Measurements from ENCODE around the gene NRXN3. TPM values are rescaled to one million over a fixed set of nuclear protein-coding genes. Genes with fewer than 3 reads are reported as not detected.

Gene NRXN3
- total and polyA plus RNA-seq, 8 donors = 0.53 to 2.5 (median 1.5) TPM

- H3K4me3 ChIP-seq = no peak overlapping the region
- FAIRE-seq (no peak), DNase-seq (no peak), ATAC-seq (no peak)
- H3K27ac ChIP-seq = no peak overlapping the region
- no peaks in the 10 kb centered on the region for H3K9me3 ChIP-seq
- no peaks in the 10 kb centered on the region for H3K27me3 ChIP-seq
- intact Hi-C loops (cut with DNase I) = no loop called here
- no peaks in the 10 kb centered on the region for H3K36me3 ChIP-seq
- no peak for TF ChIP-seq CTCF (IDR thresholded peaks at IDR 0.05)
- H3K4me1 ChIP-seq = peaks cover 10 to 16% (median 13%) of the 10 kb centered on the region in 3 donors
Observed at GRCh38 chr14:79285263-79285662, 1115.1 kb downstream of the NRXN3 start.

- Histone ChIP-seq H3K9me3 (no peaks in the 10 kb centered on the region), H3K27me3 (no peaks in the 10 kb centered on the region), H3K36me3 (no peaks in the 10 kb centered on the region), H3K27ac (no peak overlapping the region), H3K4me1 (peaks cover 0 to 9% (median 0%) of the 10 kb centered on the region in 3 donors), H3K4me3 (no peak overlapping the region)
- FAIRE-seq = no peak
- no peak for ATAC-seq
- DNase-seq = no peak
- 94 to 95% methylated on average over 1 of the region's 1 CpG for WGBS, 2 donors
- intact Hi-C loops (cut with DNase I) = no loop called here
- no peak for TF ChIP-seq CTCF (IDR thresholded peaks at IDR 0.05)
Observed at GRCh38 chr14:79287976-79288375, 1117.8 kb downstream of the NRXN3 start.

GRCh38 chr14:79293482-79294177 lies 1123.5 kb downstream of the NRXN3 start:
- ATAC-seq = no peak
- peaks cover 0 to 2% (median 0%) of the 10 kb centered on the region in 4 donors for H3K27me3 ChIP-seq
- intact Hi-C loops (cut with DNase I) = no loop called here
- no peak for DNase-seq
- H3K36me3 ChIP-seq = no peaks in the 10 kb centered on the region
- H3K9me3 ChIP-seq = no peaks in the 10 kb centered on the region
- peaks cover 0 to 4% (median 0%) of the 10 kb centered on the region in 3 donors for H3K4me1 ChIP-seq
- H3K4me3 ChIP-seq = no peak overlapping the region
- TF ChIP-seq CTCF (IDR thresholded peaks at IDR 0.05) = no peak
- no peak for FAIRE-seq
- 60 to 65% methylated on average over 11 of the region's 11 CpGs for WGBS, 2 donors
- no peak overlapping the region for H3K27ac ChIP-seq

GRCh38 chr14:79294499-79294898 lies 1124.3 kb downstream of the NRXN3 start:
- Histone ChIP-seq H3K9me3 (no peaks in the 10 kb centered on the region), H3K4me3 (no peak overlapping the region), H3K4me1 (peaks cover 0 to 13% (median 0%) of the 10 kb centered on the region in 3 donors), H3K27me3 (peaks cover 0 to 2% (median 0%) of the 10 kb centered on the region in 4 donors), H3K36me3 (no peaks in the 10 kb centered on the region), H3K27ac (no peak overlapping the region)
- no peak for DNase-seq
- no peak for FAIRE-seq
- no peak for ATAC-seq
- no peak for TF ChIP-seq CTCF (IDR thresholded peaks at IDR 0.05)
- intact Hi-C loops (cut with DNase I) = no loop called here

- no peak for ATAC-seq
Observed at GRCh38 chr14:79295385-79295784, 1125.2 kb downstream of the NRXN3 start.

More at GRCh38 chr14:79295385-79295784, 1125.2 kb downstream of the NRXN3 start:
- Histone ChIP-seq H3K27me3 (peaks cover 0 to 2% (median 0%) of the 10 kb centered on the region in 4 donors), H3K4me1 (peaks cover 0 to 13% (median 0%) of the 10 kb centered on the region in 3 donors), H3K4me3 (no peak overlapping the region), H3K36me3 (no peaks in the 10 kb centered on the region), H3K9me3 (no peaks in the 10 kb centered on the region), H3K27ac (no peak overlapping the region)
- intact Hi-C loops (cut with DNase I) = no loop called here
- no peak for DNase-seq
- TF ChIP-seq CTCF (IDR thresholded peaks at IDR 0.05) = no peak
- FAIRE-seq = no peak

All from pancreas (tissue), 10 donors.